22Rv1 (cell line): Measurements from ENCODE around the gene ORC6.

Source experiments
- ZFX ChIP-seq: fragments of 450-650 bp; IDR thresholded peaks from 2 replicates; pipeline ENCODE4 v1.6.1; 2017; ENCODE audit warnings: antibody characterized with exemption, borderline replicate concordance
- TF ChIP-seq, protein P1 (sequence below): fragments of 450-650 bp; IDR thresholded peaks from 2 replicates; pipeline ENCODE4 v1.5.1; 2017; ENCODE audit warnings: mild to moderate bottlenecking

DNA sequence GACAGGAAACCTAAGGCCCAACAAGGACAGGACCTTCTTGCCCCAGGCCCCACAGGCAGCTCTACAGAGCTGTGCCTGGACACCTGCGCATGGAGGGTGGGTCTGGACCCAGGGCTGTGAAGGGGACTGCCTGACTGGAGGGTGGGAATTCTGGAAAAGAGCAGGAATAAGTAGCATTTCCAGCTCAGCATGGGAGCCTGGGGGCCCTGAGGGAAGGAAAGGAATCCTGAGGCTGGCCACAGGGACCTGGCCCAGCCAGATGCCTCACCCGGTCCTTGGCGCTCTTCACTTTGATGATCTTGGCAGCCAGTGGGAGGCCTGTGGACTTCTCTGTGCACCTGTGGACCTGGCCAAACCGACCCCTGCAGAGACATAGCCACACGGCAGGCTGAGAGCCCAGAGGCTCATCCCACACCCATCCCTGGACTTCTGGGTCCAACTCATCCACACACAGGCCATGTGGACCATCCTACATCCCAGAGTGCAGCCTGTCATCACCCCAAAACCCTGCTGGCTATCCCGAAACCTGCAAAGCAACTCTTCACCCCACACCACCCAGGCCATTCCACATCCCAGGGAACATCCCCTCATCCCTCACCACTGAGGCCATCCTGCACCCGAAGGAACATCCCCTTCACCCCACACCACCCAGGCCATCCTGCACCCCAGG, 40.0 kb downstream of the ORC6 start:
- TF ChIP-seq, protein P1, sequence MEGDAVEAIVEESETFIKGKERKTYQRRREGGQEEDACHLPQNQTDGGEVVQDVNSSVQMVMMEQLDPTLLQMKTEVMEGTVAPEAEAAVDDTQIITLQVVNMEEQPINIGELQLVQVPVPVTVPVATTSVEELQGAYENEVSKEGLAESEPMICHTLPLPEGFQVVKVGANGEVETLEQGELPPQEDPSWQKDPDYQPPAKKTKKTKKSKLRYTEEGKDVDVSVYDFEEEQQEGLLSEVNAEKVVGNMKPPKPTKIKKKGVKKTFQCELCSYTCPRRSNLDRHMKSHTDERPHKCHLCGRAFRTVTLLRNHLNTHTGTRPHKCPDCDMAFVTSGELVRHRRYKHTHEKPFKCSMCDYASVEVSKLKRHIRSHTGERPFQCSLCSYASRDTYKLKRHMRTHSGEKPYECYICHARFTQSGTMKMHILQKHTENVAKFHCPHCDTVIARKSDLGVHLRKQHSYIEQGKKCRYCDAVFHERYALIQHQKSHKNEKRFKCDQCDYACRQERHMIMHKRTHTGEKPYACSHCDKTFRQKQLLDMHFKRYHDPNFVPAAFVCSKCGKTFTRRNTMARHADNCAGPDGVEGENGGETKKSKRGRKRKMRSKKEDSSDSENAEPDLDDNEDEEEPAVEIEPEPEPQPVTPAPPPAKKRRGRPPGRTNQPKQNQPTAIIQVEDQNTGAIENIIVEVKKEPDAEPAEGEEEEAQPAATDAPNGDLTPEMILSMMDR, result no peak
- no peak for TF ChIP-seq ZFX
